Activated T-cell treated with anti-CD3 and anti-CD28 coated beads, Interleukin-2, amount 50 U/mL, for 72 hours (primary cell): ENCODE results near the gene TPST2. TPM values are rescaled to one million over a fixed set of nuclear protein-coding genes. Genes with fewer than 3 reads are reported as not detected.

Source experiments
- ATAC-seq, 2 donors: fragments of 150-1000 bp; cut with Tn5 transposase; replicated peaks in 1 of 2; 2 replicates each; pipeline ENCODE4 v1.10.0; 2021; ENCODE audit warnings: moderate library complexity in 2 of 2, mild to moderate bottlenecking in 1 of 2
- DNase-seq, 2 donors: peaks; one replicate each; pipeline ENCODE4 v3.0.0; 2021 to 2022; ENCODE audit warnings: mixed read lengths in 1 of 2
- H3K27ac Mint-ChIP-seq: one replicate; pipeline ENCODE4 v1.8.0; 2022; ENCODE audit warnings: mild to moderate bottlenecking, moderate library complexity, mixed read lengths
- H3K27me3 Mint-ChIP-seq: one replicate; pipeline ENCODE4 v1.8.0; 2022; ENCODE audit warnings: low read depth, mixed read lengths
- H3K36me3 Mint-ChIP-seq, 2 donors: one replicate each; pipeline ENCODE4 v1.8.0; 2022; ENCODE audit warnings: mixed read lengths in 2 of 2, mild to moderate bottlenecking in 1 of 2; ENCODE audit not compliant: insufficient read depth in 2 of 2
- H3K4me1 Mint-ChIP-seq: one replicate; pipeline ENCODE4 v1.8.0; 2022; ENCODE audit warnings: low read depth, mixed read lengths
- H3K4me3 Mint-ChIP-seq, 2 donors: one replicate each; pipeline ENCODE4 v1.8.0; 2022; ENCODE audit warnings: mild to moderate bottlenecking in 2 of 2, mixed read lengths in 2 of 2, moderate library complexity in 2 of 2
- H3K9me3 Mint-ChIP-seq, 2 donors: one replicate each; pipeline ENCODE4 v1.8.0; 2022; ENCODE audit warnings: mixed read lengths in 2 of 2
- total RNA-seq, 2 donors: library from RNA; stranded (reverse); gene quantifications; one replicate each; pipeline ENCODE4 v1.2.3, GENCODE V29; 2022

TPST2 gene
- total RNA-seq = 10 to 100 TPM; 19.0 to 23.2 TPM

DNA sequence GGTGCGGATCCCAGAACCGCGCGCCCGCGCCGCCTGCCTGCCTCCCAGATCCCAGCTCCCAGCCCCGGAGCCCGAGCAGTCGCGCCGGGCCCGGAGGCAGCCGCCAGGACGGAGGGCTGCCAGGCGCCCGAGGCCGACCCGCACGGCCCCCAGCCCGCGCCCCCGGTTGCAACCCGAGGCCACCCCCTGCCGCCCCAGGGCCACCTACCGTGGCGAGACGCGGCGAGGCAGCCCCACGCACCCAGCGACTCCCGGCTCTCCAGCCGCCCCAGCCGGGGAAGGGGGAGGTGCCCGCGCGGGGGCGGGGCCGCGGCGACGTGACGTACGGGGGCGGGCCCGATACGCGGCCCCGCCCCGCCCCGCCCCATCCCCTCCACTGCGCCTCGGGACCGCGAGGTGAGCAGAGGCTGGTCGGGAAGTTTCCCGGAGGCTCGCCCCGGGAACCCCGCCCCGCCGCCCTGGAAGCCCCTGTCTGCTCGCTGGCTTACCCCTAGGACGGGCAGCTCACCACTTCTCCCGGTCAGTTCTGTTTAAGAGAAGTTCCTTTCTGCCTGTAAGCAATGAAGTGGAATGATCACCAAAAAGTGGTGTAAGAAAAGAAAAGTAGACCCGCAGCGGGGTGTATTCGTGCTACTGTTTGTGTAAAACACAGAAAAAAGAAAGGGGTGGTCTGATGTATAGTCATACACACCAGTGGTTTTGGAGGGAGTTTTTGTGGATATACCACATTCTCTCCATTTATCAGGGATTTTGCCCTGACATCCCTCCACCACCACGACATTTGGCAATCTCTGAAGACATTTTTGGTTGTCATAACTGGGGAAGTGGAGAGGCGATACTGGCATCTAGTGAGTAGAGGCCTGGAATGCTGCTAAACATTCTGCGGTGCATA lies at the start of gene TPST2:
Gene TPST2, minus strand, starts transcription at position 288 of the 892 bp plus-strand sequence. CDS start 48,502 bp downstream, outside the sequence.
- no peaks in the 10 kb centered on the region for H3K27me3 Mint-ChIP-seq
- peaks cover 74% of the 10 kb centered on the region for H3K4me1 Mint-ChIP-seq
- DNase-seq (peak; percentile 77 to 88), ATAC-seq (peak; percentile 87 to 91)
- peaks cover 0 to 2% of the 10 kb centered on the region in 2 donors for H3K36me3 Mint-ChIP-seq
- peak within 1 kb of the TSS; percentile 91 to 93 for H3K4me3 Mint-ChIP-seq
- no peaks in the 10 kb centered on the region for H3K9me3 Mint-ChIP-seq
- peak within 1 kb of the TSS; percentile 45 for H3K27ac Mint-ChIP-seq

DNA sequence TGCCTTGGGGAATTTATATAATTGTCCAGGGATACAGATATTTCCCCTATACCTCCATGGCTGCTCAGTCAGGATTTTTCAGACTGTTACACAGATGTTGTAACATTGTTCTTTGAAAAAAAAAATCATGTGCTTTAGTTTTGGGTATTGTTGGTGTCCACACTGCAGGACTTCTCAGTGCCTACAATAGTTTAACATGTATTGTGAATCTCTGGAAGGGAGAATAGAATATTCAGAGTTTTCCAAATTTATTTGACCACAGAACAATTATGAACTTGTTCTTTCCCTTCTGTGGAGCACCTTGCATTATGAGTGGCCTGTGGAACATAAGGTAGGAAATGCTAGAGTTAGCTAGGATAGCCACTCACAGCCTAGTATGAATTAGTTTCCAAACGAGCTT lies 46.4 kb upstream of the TPST2 start:
- peaks cover 16% of the 10 kb centered on the region for H3K4me1 Mint-ChIP-seq
- H3K9me3 Mint-ChIP-seq = no peaks in the 10 kb centered on the region
- H3K4me3 Mint-ChIP-seq = no peak overlapping the region
- no peak overlapping the region for H3K27ac Mint-ChIP-seq
- no peaks in the 10 kb centered on the region for H3K27me3 Mint-ChIP-seq
- DNase-seq (no peak), ATAC-seq (no peak)
- H3K36me3 Mint-ChIP-seq = no peaks in the 10 kb centered on the region

DNA sequence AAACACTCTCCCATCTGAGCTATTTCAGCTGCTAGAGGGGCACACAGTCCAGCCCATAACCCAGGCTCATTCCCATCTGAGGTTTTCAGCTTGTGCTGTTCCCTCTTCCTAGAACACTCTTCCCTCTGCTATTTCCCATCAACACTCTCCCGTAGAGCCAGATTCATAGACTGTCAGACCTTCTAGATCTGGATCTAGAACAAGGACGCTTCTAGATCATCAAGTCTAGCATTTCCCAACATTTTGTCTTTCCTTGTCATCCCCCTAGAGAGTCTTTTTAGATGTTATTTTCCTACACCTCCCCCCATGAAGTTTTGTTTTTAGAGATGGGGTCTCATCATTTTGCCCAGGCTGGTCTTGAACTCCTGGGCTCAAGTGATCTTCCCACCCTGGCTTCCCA lies 45.2 kb upstream of the TPST2 start:
- H3K4me3 Mint-ChIP-seq = no peak overlapping the region
- peaks cover 5% of the 10 kb centered on the region for H3K4me1 Mint-ChIP-seq
- no peak for DNase-seq
- H3K9me3 Mint-ChIP-seq = no peaks in the 10 kb centered on the region
- ATAC-seq = no peak
- no peak overlapping the region for H3K27ac Mint-ChIP-seq
- no peaks in the 10 kb centered on the region for H3K36me3 Mint-ChIP-seq
- H3K27me3 Mint-ChIP-seq = no peaks in the 10 kb centered on the region

DNA sequence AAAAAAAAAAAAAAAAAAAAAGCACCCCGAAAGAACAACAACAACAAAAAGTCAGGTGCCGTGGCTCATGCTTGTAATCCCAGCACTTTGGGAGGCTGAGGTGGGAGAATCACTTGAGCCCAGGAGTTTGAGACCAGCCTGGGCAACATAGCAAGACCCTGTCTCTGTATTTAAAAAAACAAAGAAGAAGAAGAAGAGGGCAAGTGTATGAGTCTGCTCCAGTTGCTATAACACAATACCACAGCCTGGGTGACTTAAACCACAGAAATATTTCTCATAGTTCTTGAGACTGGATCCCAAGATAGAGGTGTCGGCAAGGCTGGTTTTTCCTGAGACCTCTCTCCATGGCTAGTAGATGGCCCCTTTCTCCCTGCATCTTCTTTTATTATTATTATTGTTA lies 44.3 kb upstream of the TPST2 start:
- H3K9me3 Mint-ChIP-seq = no peaks in the 10 kb centered on the region
- no peaks in the 10 kb centered on the region for H3K27me3 Mint-ChIP-seq
- H3K4me1 Mint-ChIP-seq = no peaks in the 10 kb centered on the region
- H3K27ac Mint-ChIP-seq = no peak overlapping the region
- no peak overlapping the region for H3K4me3 Mint-ChIP-seq
- DNase-seq (no peak), ATAC-seq (no peak)
- H3K36me3 Mint-ChIP-seq = no peaks in the 10 kb centered on the region

DNA sequence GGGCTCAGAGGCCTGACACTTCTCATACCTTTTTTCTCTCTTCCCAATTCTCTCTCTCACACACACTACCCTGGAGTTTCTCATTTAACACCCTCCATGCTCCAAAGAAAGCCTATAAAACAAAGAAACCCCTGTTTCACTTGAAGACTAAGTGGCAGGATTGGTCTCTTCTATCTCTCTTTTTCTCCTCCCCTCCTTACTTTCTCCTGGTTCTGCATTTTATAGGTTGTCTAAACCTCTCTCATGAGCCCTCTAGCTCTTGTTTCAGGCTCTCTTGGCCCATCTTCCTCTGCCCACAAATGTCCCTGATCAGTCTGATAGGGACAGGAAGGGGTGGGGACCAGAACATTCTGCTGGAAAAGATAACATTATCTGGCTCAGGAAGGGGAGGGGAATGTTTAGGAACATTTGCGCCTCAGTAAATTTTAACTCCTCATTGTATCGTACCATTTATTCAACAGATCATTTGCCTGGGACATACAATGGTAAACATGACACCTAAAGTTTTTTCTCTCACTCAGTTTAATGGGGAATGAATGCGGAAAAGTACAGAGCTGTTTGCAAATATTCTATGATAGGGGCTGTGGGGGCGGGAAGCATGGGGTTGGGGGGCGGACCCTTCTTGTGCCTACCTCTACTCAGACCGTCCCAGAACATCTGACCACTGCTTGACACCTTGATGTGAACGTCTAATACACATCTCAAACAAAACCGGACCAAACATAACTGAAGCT lies 42.7 kb upstream of the TPST2 start:
- Mint-ChIP-seq H3K27ac (no peak overlapping the region), H3K4me1 (peaks cover 2% of the 10 kb centered on the region), H3K27me3 (no peaks in the 10 kb centered on the region), H3K36me3 (no peaks in the 10 kb centered on the region), H3K9me3 (no peaks in the 10 kb centered on the region), H3K4me3 (no peak overlapping the region)
- no peak for ATAC-seq
- DNase-seq = no peak

DNA sequence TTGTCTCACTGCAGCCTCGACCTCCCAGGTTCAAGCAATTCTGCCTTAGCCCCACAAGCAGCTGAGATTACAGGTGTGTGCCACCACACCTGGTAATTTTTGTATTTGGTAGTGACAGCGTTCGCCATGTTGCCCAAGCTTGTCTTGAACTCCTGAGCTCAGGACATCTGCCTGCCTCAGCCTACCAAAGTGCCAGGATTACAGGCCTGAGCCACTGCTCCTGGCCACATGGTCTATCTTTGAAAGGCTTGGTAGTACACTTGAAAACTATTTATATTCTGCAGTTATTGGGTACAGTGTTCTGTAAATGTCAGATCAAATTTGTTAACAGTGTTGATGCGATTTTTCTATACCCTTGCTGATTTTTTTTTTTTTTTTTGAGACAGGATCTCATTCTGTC lies 41.4 kb upstream of the TPST2 start:
- Mint-ChIP-seq H3K4me3 (no peak overlapping the region), H3K36me3 (no peaks in the 10 kb centered on the region), H3K27ac (no peak overlapping the region), H3K27me3 (no peaks in the 10 kb centered on the region), H3K4me1 (peaks cover 6% of the 10 kb centered on the region), H3K9me3 (no peaks in the 10 kb centered on the region)
- ATAC-seq (no peak), DNase-seq (no peak)

DNA sequence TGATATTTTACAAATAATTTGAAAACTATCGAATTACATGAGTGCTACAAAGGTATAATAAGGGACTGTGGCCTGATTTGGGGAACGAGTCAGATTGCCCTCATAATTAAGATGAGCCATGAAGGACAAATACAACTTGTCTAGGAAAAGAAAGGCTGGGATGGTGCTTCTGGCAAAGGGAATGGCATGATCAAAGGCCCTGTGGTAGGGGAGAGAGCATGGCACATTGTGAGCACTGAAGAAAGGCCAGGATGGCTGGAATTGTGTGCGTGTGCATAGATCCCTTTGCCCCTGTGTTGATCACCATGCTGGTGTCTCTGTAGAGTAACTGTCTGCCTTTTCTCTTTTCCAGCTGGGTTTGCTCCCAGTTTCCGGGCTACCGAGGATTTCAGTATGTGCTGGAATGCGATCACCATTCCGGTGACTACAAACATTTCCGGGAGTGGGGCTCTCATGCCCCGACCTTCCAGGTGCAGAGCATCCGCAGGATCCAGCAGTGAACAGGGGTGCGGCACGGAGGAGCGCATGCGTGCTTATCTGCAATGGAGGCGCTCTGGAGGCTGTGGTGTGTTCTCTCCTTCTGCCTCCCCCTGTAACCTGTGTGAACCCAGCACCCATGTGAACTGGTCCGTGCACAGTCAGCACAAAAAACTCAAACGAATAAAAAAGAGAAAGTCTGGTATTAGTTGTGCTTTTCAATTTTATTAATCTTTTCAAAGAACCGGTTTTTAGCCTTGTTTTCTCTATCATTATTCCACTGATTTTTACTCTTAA lies 40.2 kb upstream of the TPST2 start:
- DNase-seq = no peak
- Mint-ChIP-seq H3K4me3 (no peak overlapping the region), H3K9me3 (no peaks in the 10 kb centered on the region), H3K36me3 (no peaks in the 10 kb centered on the region), H3K4me1 (peaks cover 6% of the 10 kb centered on the region), H3K27me3 (no peaks in the 10 kb centered on the region), H3K27ac (no peak overlapping the region)
- no peak for ATAC-seq

DNA sequence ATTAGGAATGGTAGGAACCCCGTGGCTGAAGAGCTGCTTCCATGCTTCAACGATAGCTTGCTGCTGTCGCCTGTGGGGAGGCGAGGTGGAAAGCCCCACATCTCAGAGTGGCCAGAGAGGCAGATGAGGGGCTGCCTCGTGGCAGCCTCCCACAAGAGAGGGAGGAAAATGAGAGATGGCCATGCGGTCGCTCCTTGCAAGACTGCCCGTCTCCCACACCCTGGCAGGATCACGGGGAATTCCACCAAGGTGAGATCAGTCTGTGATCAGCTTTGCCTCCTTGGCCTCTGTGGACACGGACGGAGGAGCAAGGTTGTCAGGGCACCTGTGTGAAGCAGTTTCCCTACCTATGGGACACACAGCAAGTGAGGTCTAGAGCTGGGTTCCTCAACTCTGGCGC lies 34.9 kb upstream of the TPST2 start:
- Mint-ChIP-seq H3K4me1 (peaks cover 6% of the 10 kb centered on the region), H3K27me3 (no peaks in the 10 kb centered on the region), H3K4me3 (no peak overlapping the region), H3K27ac (no peak overlapping the region), H3K9me3 (peaks cover 2 to 4% of the 10 kb centered on the region in 2 donors), H3K36me3 (no peaks in the 10 kb centered on the region)
- ATAC-seq = no peak
- no peak for DNase-seq

DNA sequence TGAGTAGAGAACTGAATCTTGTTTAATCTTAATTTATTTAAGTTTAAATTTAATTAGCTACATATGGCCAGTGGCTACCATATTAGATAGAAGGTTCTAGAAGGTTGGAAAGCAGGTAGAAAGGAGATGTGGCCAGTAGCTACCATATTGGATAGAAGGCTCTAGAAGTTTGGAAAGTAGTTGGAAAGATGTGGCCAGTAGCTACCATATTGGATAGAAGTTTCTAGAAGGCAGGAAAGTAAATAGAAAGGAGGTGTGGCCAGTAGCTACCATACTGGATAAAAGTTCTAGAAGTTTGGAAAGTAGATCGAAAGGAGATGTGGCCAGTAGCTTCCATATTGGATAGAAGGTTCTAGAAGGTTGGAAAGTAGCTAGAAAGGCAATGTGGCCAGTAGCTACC lies 34.1 kb upstream of the TPST2 start:
- DNase-seq = no peak
- Mint-ChIP-seq H3K9me3 (peaks cover 2 to 4% of the 10 kb centered on the region in 2 donors), H3K27me3 (no peaks in the 10 kb centered on the region), H3K27ac (no peak overlapping the region), H3K4me1 (peaks cover 6% of the 10 kb centered on the region), H3K4me3 (no peak overlapping the region), H3K36me3 (no peaks in the 10 kb centered on the region)
- ATAC-seq = no peak

DNA sequence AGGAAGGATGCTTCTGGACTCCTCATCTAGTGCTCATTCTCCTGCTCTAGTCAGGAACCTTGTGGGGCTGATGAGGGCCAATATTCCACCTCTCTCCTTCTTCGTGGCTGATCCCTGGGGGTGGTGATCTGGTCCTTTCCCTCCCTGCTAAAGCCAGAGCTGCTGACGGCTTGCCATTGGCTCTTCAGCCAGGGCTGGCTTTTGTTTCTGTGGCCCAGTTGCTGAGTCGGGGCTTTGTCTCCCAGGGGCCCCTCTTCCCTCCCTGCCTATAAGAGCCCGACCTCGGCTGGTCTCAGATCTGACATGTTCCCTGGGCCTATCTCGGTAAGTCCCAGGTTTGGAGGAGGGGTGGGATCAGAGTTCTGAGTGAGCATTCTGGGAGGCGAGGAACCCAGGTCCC lies 31.7 kb upstream of the TPST2 start, which contains the start of gene CRYBA4:
Gene CRYBA4, plus strand, starts transcription at position 301 of the 400 bp plus-strand sequence. CDS start 634 bp downstream, outside the sequence.
- no peak within 1 kb of the TSS for H3K27ac Mint-ChIP-seq
- no peak for ATAC-seq

DNA sequence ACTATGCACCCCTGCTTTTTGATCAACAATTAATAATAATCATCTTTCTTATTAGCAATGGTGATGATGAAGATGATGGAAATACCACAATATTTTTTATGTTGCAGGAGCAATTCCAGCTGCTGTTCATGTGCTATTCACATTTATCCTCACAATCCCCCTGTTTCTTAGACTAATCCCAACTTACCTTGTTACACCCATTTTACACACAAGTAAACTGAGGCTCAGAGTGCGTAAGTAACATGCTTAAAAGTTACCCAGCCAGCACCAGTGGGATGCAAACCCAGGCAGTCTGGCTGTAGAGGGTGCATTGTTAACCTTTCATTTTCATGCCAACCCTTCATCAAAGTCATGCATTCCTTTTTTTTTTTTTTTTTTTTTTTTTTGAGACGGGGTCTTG lies 30.3 kb upstream of the TPST2 start:
- ATAC-seq (no peak), DNase-seq (no peak)
- Mint-ChIP-seq H3K9me3 (peaks cover 2 to 4% of the 10 kb centered on the region in 2 donors), H3K27ac (no peak overlapping the region), H3K4me3 (no peak overlapping the region), H3K36me3 (no peaks in the 10 kb centered on the region), H3K27me3 (no peaks in the 10 kb centered on the region), H3K4me1 (no peaks in the 10 kb centered on the region)

More for the DNA sequence above, 31.7 kb upstream of the TPST2 start, which contains the start of gene CRYBA4:
- no peaks in the 10 kb centered on the region for H3K27me3 Mint-ChIP-seq
- peaks cover 2 to 4% of the 10 kb centered on the region in 2 donors for H3K9me3 Mint-ChIP-seq
- DNase-seq = no peak
- H3K36me3 Mint-ChIP-seq = no peaks in the 10 kb centered on the region
- H3K4me1 Mint-ChIP-seq = no peaks in the 10 kb centered on the region
- no peak within 1 kb of the TSS for H3K4me3 Mint-ChIP-seq

DNA sequence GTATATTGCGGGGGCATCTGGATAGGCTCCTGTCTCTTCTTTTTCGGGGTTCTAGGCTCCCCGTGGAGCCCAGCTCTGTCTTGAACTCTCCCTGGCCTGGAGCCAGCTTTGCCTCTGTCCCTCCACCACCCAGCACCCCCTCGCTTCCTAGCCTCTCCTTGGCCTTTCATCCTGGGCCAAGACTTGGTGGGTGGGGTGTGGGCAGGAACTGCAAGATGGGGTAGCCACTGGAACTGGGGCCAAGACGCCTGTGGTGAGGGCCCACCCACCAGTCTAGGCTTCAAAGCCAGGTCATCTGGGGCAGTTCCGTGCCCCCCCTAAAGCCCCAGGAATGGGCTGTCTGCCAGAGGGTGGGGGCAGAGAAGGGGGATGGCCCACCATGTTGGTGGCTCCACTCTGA lies 29.6 kb upstream of the TPST2 start:
- Mint-ChIP-seq H3K27me3 (peaks cover under 1% of the 10 kb centered on the region), H3K9me3 (peaks cover 2 to 4% of the 10 kb centered on the region in 2 donors), H3K4me3 (no peak overlapping the region), H3K27ac (no peak overlapping the region), H3K36me3 (no peaks in the 10 kb centered on the region), H3K4me1 (no peaks in the 10 kb centered on the region)
- no peak for DNase-seq
- no peak for ATAC-seq

DNA sequence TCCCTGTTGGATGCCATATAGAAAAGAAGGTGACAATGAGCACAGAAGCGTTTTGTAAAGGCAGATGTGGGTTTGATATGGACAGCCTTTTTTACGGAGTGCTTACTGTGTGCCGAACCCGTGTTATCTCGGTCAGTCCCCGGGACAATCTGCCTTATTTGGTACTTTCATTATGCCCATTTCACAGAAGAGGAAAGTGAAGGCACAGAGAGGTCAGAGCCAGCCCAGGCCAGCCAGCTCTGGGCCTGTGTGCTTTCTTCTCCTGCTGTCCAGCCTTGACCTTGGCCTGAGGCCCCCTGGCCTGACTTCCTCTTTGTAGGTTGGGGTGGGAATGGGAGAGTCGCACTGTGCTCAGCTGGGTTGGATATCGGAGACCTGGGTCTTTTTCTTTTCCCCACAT lies 28.5 kb upstream of the TPST2 start:
- Mint-ChIP-seq H3K4me3 (no peak overlapping the region), H3K27me3 (peaks cover 6% of the 10 kb centered on the region), H3K27ac (no peak overlapping the region), H3K9me3 (no peaks in the 10 kb centered on the region), H3K4me1 (no peaks in the 10 kb centered on the region), H3K36me3 (no peaks in the 10 kb centered on the region)
- no peak for DNase-seq
- no peak for ATAC-seq
